Testis (tissue), 2 donors: ENCODE data around the gene SSH3.

Experiments
- CTCF ChIP-seq, 3 experiments: fragments of 450-650 bp in 2 of 3; fragments of 200-600 bp in 1 of 3; sonication (generic) in 1 of 3; IDR thresholded peaks; one replicate each; pipeline ENCODE4 v1.5.1; 2016 to 2019; ENCODE audit warnings: antibody characterized with exemption in 3 of 3, mild to moderate bottlenecking in 2 of 3, moderate library complexity in 1 of 3
- POLR2A ChIP-seq: fragments of 450-650 bp; IDR thresholded peaks from one replicate; pipeline ENCODE4 v1.6.1; 2017; ENCODE audit warnings: antibody characterized with exemption, mild to moderate bottlenecking, moderate library complexity

GRCh38 chr11:67255353-67255752 lies 48.0 kb upstream of the SSH3 start:
- TF ChIP-seq CTCF (IDR thresholded peaks at IDR 0.05), result no peak
- TF ChIP-seq POLR2A, result no peak
